Sigmoid colon (tissue), 7 donors: ENCODE results near the gene INSL6. TPM values are rescaled to one million over a fixed set of nuclear protein-coding genes. Genes with fewer than 3 reads are reported as not detected.
A peak's percentile ranks its signal among the peaks of the same experiment; 100 is the strongest.
"Not testable (repeated sequence)": the region's sequence is repeated elsewhere in the genome, so short reads cannot be mapped to it uniquely, and the experiment has no call there.

Experiments used
- DNase-seq: peaks from one replicate; pipeline ENCODE4 v3.0.0-alpha.2; 2019
- H3K27ac ChIP-seq, 4 donors: fragments of 200-600 bp; sonication (generic); one replicate each; pipeline ENCODE4 v1.5.1; 2016 to 2019; ENCODE audit warnings: mild to moderate bottlenecking in 1 of 4
- H3K27me3 ChIP-seq, 3 donors: fragments of 200-600 bp; sonication (generic); one replicate each; pipeline ENCODE4 v1.5.1; 2019; ENCODE audit warnings: mild to moderate bottlenecking in 1 of 3
- H3K36me3 ChIP-seq, 4 donors: fragments of 200-600 bp; sonication (generic); one replicate each; pipeline ENCODE4 v1.5.1; 2016 to 2019
- H3K4me1 ChIP-seq, 4 donors: fragments of 200-600 bp; sonication (generic); one replicate each; pipeline ENCODE4 v1.5.1; 2017 to 2019
- H3K4me3 ChIP-seq, 4 donors: fragments of 200-600 bp; sonication (generic); one replicate each; pipeline ENCODE4 v1.5.1; 2017 to 2019; ENCODE audit warnings: mild to moderate bottlenecking in 2 of 4, moderate library complexity in 1 of 4
- H3K9me3 ChIP-seq, 4 donors: fragments of 200-600 bp in 3 of 4; sonication (generic) in 3 of 4; one replicate each; pipeline versions ENCODE4 v1.5.1 to v1.6.1; 2013 to 2019
- EP300 ChIP-seq, 4 donors: sonication (generic); formaldehyde crosslinking; IDR thresholded peaks; one replicate each; pipeline ENCODE4 v1.6.1; 2017; ENCODE audit warnings: antibody characterized with exemption in 4 of 4
- POLR2A ChIP-seq, 2 donors: fragments of 450-650 bp; IDR thresholded peaks; one replicate each; pipeline ENCODE4 v1.6.1; 2016; ENCODE audit warnings: antibody characterized with exemption in 2 of 2, mild to moderate bottlenecking in 2 of 2, moderate library complexity in 2 of 2
- POLR2AphosphoS5 ChIP-seq, 4 donors: sonication (generic); formaldehyde crosslinking; IDR thresholded peaks; one replicate each; pipeline ENCODE4 v1.6.1; 2017; ENCODE audit warnings: antibody characterized with exemption in 4 of 4
- WGBS, 2 donors: extraction: QIAGEN DNeasy Blood & Tissue Kit; methylation state at CpG; one replicate each; pipeline ENCODE4 v1.1.7; 2013; 5-methylcytosine and 5-hydroxymethylcytosine counted together
- intact Hi-C: fragments of 100-400 bp; cut with DNase I; formaldehyde crosslinking; loops from one replicate; pipeline ENCODE4 v1.15.1; 2023
- polyA plus RNA-seq, 3 donors: library from polyadenylated mRNA; stranded (reverse); fragments of 200-250 nt; gene quantifications; one replicate each; pipeline ENCODE4 v1.2.3, GENCODE V29; 2013
- total RNA-seq, 4 donors: library from RNA; depleted of rRNA; stranded (reverse); fragments of >200 nt; gene quantifications; one replicate each; pipeline ENCODE4 v1.1.0, GENCODE V29; 2016
- TF ChIP-seq, protein P1 (sequence below), 4 experiments: fragments of 450-650 bp in 3 of 4; fragments of 200-600 bp in 1 of 4; IDR thresholded peaks; one replicate each; pipeline ENCODE4 v1.5.1; 2016 to 2019; ENCODE audit warnings: antibody characterized with exemption in 4 of 4, mild to moderate bottlenecking in 3 of 4, moderate library complexity in 2 of 4
- donor health status: healthy with polysubstance abuse.
- donor health status: Bipolar disorder and iron deficiency.
- donor health status: healthy.

Gene INSL6
- total and polyA plus RNA-seq, 7 donors = not detected

DNA sequence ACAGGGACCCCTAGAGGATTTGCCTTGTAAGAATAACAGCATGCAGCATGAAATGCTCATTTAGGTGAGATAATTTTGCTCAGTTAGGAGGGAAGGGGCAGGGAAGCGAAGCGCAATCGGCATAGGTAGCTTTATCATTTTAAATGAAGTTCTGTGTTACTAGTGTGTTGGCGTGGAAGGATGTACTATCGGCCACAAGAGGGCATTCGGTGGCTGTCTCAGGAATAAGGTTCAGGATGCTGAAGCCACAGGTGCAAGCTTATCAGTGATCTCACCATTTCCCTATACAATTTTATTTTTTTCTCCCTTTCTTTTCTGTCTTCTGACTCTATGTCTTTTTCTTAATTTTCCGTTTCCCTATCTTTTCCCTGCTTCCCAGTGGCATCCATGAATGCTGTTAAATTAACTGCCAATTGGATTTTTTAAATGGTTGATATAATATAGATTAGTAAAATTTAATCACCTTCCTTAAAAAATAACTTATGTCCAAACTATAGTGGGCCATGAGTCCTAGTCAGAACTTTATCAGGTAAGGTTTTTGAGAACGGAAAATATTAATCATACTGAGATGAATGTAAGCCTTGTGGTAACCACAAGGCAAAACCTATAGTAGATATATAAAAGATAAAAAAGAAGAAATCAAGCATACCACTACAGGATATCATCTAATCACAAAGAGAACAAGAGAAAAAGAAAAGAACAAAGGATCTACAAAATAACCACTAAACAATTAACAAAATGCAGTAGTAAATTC, 1.2 kb upstream of the INSL6 start:
- Histone ChIP-seq H3K27me3 (no peaks in the 10 kb centered on the region), H3K36me3 (no peaks in the 10 kb centered on the region), H3K27ac (no peak overlapping the region), H3K4me3 (no peak overlapping the region), H3K4me1 (no peaks in the 10 kb centered on the region), H3K9me3 (no peaks in the 10 kb centered on the region)
- 14 to 27% methylated on average over 8 of the region's 8 CpGs for WGBS, 2 donors
- no peak for DNase-seq
- TF ChIP-seq, protein P1, sequence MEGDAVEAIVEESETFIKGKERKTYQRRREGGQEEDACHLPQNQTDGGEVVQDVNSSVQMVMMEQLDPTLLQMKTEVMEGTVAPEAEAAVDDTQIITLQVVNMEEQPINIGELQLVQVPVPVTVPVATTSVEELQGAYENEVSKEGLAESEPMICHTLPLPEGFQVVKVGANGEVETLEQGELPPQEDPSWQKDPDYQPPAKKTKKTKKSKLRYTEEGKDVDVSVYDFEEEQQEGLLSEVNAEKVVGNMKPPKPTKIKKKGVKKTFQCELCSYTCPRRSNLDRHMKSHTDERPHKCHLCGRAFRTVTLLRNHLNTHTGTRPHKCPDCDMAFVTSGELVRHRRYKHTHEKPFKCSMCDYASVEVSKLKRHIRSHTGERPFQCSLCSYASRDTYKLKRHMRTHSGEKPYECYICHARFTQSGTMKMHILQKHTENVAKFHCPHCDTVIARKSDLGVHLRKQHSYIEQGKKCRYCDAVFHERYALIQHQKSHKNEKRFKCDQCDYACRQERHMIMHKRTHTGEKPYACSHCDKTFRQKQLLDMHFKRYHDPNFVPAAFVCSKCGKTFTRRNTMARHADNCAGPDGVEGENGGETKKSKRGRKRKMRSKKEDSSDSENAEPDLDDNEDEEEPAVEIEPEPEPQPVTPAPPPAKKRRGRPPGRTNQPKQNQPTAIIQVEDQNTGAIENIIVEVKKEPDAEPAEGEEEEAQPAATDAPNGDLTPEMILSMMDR (IDR thresholded peaks at IDR 0.05) = peak in 3 of 4 experiments; percentile 22 to 41 (median 31)
- no peak for TF ChIP-seq POLR2A (IDR thresholded peaks at IDR 0.05)
- intact Hi-C loops = loop anchor here (10.0 kb wide), 1 partner anchor 408 kb away; no protein-coding TSS in a partner anchor

DNA sequence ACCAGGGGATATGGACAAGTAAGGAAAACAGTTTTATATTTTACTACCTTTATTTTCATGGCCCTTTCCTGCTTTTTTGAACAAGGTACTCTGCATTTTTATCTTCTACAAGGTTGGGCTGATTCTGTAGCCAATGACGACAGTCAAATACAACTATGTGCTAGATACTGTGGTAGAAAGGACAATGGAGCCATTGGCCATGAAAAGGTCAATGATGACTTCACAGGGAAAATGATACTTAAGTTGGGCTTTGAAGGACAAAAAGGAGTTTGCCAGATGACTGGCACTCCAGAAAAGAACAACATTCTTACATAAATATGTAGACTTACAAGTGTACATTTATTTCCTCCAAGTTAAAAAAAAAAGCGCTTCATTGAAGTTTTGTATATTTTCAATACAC, 663 bp downstream of the INSL6 start:
- intact Hi-C loops = loop anchor here (10.0 kb wide), 1 partner anchor 410 kb away; no protein-coding TSS in a partner anchor
- Histone ChIP-seq H3K4me3 (no peak overlapping the region), H3K4me1 (no peaks in the 10 kb centered on the region), H3K27me3 (no peaks in the 10 kb centered on the region), H3K27ac (no peak overlapping the region), H3K9me3 (no peaks in the 10 kb centered on the region), H3K36me3 (no peaks in the 10 kb centered on the region)
- no peak for DNase-seq
- 94 to 96% methylated on average over 2 of the region's 2 CpGs for WGBS, 2 donors
- TF ChIP-seq, protein P1 (IDR thresholded peaks at IDR 0.05) = no peak
- no peak for TF ChIP-seq POLR2A (IDR thresholded peaks at IDR 0.05)
- no peak for TF ChIP-seq POLR2AphosphoS5 (IDR thresholded peaks at IDR 0.05)
- no peak for TF ChIP-seq EP300 (IDR thresholded peaks at IDR 0.05)

DNA sequence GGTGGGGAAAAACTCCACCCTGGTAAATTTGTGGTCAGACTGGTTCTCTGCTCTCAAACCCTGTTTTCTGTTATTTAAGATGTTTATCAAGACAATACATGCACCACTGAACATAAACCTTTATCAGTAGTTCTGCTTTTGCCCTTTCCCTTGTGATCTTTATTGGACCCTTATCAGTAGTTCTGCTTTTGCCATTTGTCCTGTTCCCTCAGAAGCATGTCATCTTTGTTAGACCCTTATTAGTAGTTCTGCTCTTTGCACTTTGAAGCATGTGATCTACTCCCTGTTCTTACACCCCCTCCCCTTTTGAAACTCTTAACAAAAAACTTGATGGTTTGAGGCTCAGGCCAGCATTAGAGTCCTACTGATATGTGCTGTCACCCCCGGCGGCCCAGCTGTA, 4.8 kb downstream of the INSL6 start:
- DNase-seq, H3K36me3 ChIP-seq, H3K9me3 ChIP-seq, H3K27me3 ChIP-seq, H3K4me1 ChIP-seq, H3K27ac ChIP-seq, H3K4me3 ChIP-seq: not testable (repeated sequence)
- 94 to 96% methylated on average over 2 of the region's 2 CpGs for WGBS, 2 donors
- intact Hi-C loops = loop anchor here (10.0 kb wide), 1 partner anchor 414 kb away; no protein-coding TSS in a partner anchor

DNA sequence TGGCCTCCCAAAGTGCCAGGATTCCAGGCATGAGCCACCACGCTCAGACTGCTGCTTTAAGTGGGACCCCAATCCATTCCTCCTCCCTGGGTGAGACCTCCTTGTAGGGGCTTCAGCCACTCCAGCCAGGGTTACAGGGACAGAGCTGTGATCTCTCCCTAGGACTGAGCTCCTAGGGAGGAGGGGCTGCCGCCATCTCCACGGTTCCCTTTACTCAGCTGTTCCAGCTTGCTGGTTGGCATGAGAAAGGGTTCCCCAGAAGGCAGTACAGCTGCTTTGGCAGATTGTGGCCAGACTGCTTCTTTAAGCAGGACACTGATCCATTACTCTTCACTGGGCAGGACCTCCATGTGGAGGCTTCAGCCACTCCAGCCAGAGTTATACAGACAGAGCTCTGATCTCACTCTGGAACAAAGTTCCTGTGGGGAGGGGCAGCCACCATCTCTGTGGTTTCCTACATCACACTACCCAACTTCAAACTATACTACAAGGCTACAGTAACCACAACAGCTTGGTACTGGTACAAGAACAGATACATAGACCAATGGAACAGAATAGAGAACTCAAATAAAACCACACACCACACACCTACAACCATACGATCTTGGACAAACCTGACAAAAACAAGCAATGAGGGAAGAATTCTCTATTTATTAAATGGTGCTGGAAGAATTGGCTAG, 7.2 kb downstream of the INSL6 start:
- Histone ChIP-seq H3K36me3 (no peaks in the 10 kb centered on the region), H3K4me1 (no peaks in the 10 kb centered on the region), H3K27ac (no peak overlapping the region), H3K27me3 (no peaks in the 10 kb centered on the region), H3K9me3 (peaks cover 0 to 2% (median 0%) of the 10 kb centered on the region in 4 donors), H3K4me3 (no peak overlapping the region)
- 83 to 84% methylated on average over 4 of the region's 4 CpGs for WGBS, 2 donors
- DNase-seq = no peak
- TF ChIP-seq, protein P1 (IDR thresholded peaks at IDR 0.05) = no peak
- TF ChIP-seq EP300 (IDR thresholded peaks at IDR 0.05) = no peak
- intact Hi-C loops = no loop called here

DNA sequence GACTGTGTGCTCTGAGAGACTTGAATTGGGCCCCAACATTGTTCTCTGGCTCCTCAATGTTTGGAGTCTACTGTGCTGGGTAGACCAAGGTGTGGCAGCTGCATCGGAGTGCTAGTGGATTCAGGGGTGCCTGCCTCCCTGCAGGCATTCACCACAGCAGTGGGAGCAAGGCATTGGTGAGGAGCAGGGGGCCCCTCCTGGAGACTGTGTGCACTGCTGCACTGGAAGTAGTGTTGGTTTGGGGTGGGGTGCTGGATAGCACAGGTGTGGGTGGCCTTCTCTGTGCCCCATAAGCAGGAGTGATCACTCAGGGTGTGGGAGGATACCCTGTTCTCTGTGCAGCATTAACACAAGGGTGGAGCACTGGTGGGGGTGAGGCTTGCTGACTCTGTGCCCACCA, 39.2 kb downstream of the INSL6 start:
- H3K4me1 ChIP-seq = no peaks in the 10 kb centered on the region
- H3K27me3 ChIP-seq = no peaks in the 10 kb centered on the region
- H3K36me3 ChIP-seq = peaks cover 0 to 52% (median 8%) of the 10 kb centered on the region in 4 donors
- DNase-seq = no peak
- TF ChIP-seq EP300 (IDR thresholded peaks at IDR 0.05) (no peak), POLR2A (IDR thresholded peaks at IDR 0.05) (no peak), POLR2AphosphoS5 (IDR thresholded peaks at IDR 0.05) (no peak)
- TF ChIP-seq, protein P1 (IDR thresholded peaks at IDR 0.05) = no peak
- H3K9me3 ChIP-seq = peaks cover 0 to 11% (median 6%) of the 10 kb centered on the region in 4 donors
- no peak overlapping the region for H3K4me3 ChIP-seq
- WGBS, 2 donors = 98% methylated on average over 1 of the region's 1 CpG
- intact Hi-C loops = no loop called here
- no peak overlapping the region for H3K27ac ChIP-seq
